Lower leg skin (tissue), 3 donors: ENCODE results near the gene STK4.
A peak's percentile ranks its signal among the peaks of the same experiment; 100 is the strongest.

ENCODE experiments used
- CTCF ChIP-seq, 3 donors: fragments of 450-650 bp; IDR thresholded peaks; one replicate each; pipeline ENCODE4 v1.5.1; 2016; ENCODE audit warnings: antibody characterized with exemption in 3 of 3, mild to moderate bottlenecking in 3 of 3, moderate library complexity in 2 of 3
- POLR2A ChIP-seq, 2 donors: fragments of 450-650 bp; IDR thresholded peaks; one replicate each; pipeline ENCODE4 v1.6.1; 2016 to 2017; ENCODE audit warnings: antibody characterized with exemption in 2 of 2, mild to moderate bottlenecking in 1 of 2, moderate library complexity in 1 of 2

- TF ChIP-seq CTCF (IDR thresholded peaks at IDR 0.05) = peak in 1 of 3 donors; percentile 13
- no peak for TF ChIP-seq POLR2A (IDR thresholded peaks at IDR 0.05)
These were observed 44.8 kb downstream of the STK4 start for GRCh38 chr20:45011108-45011526.
